ENCODE results near the gene RANBP3.

The RANBP3 gene

GRCh38 chr19:5985098-5985783, 7.3 kb upstream of the RANBP3 start:
- TF ChIP-seq EGR1 (IDR thresholded peaks at IDR 0.05), result no peak
- TF ChIP-seq RAD21 (IDR thresholded peaks at IDR 0.05; ENCODE audit: low read depth), result no peak
- TF ChIP-seq TEAD4 (IDR thresholded peaks at IDR 0.05), result no peak
- no peak for TF ChIP-seq FOXM1 (IDR thresholded peaks at IDR 0.05; ENCODE audit: borderline replicate concordance, low read depth)

- TF ChIP-seq CEBPB (IDR thresholded peaks at IDR 0.05), result no peak
- TF ChIP-seq NFIC (IDR thresholded peaks at IDR 0.05), result no peak
- no peak for TF ChIP-seq FOXM1 (IDR thresholded peaks at IDR 0.05; ENCODE audit: borderline replicate concordance, low read depth)
- no peak for TF ChIP-seq RAD21 (IDR thresholded peaks at IDR 0.05; ENCODE audit: low read depth)
- TF ChIP-seq TAF1 (IDR thresholded peaks at IDR 0.05; ENCODE audit: low read depth), result no peak
- no peak for TF ChIP-seq TCF12 (IDR thresholded peaks at IDR 0.05; ENCODE audit: low read depth)
- TF ChIP-seq EGR1 (IDR thresholded peaks at IDR 0.05), result no peak
- no peak for TF ChIP-seq CREB1 (IDR thresholded peaks at IDR 0.05; ENCODE audit: low read depth)
- no peak for TF ChIP-seq USF1 (IDR thresholded peaks at IDR 0.05)
- no peak for TF ChIP-seq MAX (IDR thresholded peaks at IDR 0.05)
- TF ChIP-seq EP300 (IDR thresholded peaks at IDR 0.05; ENCODE audit: borderline replicate concordance), result no peak
- TF ChIP-seq ZBTB7A (IDR thresholded peaks at IDR 0.05; ENCODE audit: low read depth), result no peak
- no peak for TF ChIP-seq REST (IDR thresholded peaks at IDR 0.05; ENCODE audit: low read depth)
- no peak for TF ChIP-seq YY1 (IDR thresholded peaks at IDR 0.05; ENCODE audit: low read depth)
Measured at GRCh38 chr19:5984600-5984999, 6.7 kb upstream of the RANBP3 start.

GRCh38 chr19:5983367-5983955, 5.5 kb upstream of the RANBP3 start:
- TF ChIP-seq EP300 (IDR thresholded peaks at IDR 0.05; ENCODE audit: borderline replicate concordance) (no peak), NFIC (IDR thresholded peaks at IDR 0.05) (no peak)

GRCh38 chr19:5978606-5979552, 939 bp upstream of the RANBP3 start:
- TF ChIP-seq EP300 (IDR thresholded peaks at IDR 0.05; ENCODE audit: borderline replicate concordance), result no peak
- TF ChIP-seq REST (IDR thresholded peaks at IDR 0.05; ENCODE audit: low read depth), result no peak
- no peak for TF ChIP-seq EGR1 (IDR thresholded peaks at IDR 0.05)

- TF ChIP-seq EGR1 (IDR thresholded peaks at IDR 0.05) (no peak), NFIC (IDR thresholded peaks at IDR 0.05) (no peak), CEBPB (IDR thresholded peaks at IDR 0.05) (no peak), ZBTB7A (IDR thresholded peaks at IDR 0.05; ENCODE audit: low read depth) (no peak), YY1 (IDR thresholded peaks at IDR 0.05; ENCODE audit: low read depth) (no peak), RAD21 (IDR thresholded peaks at IDR 0.05; ENCODE audit: low read depth) (no peak)
Measured at GRCh38 chr19:5977222-5977784, 637 bp downstream of the RANBP3 start.

GRCh38 chr19:5976768-5977167, 1.2 kb downstream of the RANBP3 start:
- TF ChIP-seq RAD21 (IDR thresholded peaks at IDR 0.05; ENCODE audit: low read depth), result no peak
- no peak for TF ChIP-seq EP300 (IDR thresholded peaks at IDR 0.05; ENCODE audit: borderline replicate concordance)
- no peak for TF ChIP-seq ZBTB7A (IDR thresholded peaks at IDR 0.05; ENCODE audit: low read depth)
- no peak for TF ChIP-seq TAF1 (IDR thresholded peaks at IDR 0.05; ENCODE audit: low read depth)
- TF ChIP-seq MAX (IDR thresholded peaks at IDR 0.05), result no peak
- no peak for TF ChIP-seq FOXM1 (IDR thresholded peaks at IDR 0.05; ENCODE audit: borderline replicate concordance, low read depth)
- TF ChIP-seq CEBPB (IDR thresholded peaks at IDR 0.05), result no peak
- no peak for TF ChIP-seq NFIC (IDR thresholded peaks at IDR 0.05)
- TF ChIP-seq TCF12 (IDR thresholded peaks at IDR 0.05; ENCODE audit: low read depth), result no peak
- no peak for TF ChIP-seq EGR1 (IDR thresholded peaks at IDR 0.05)
- TF ChIP-seq TEAD4 (IDR thresholded peaks at IDR 0.05), result no peak
- TF ChIP-seq YY1 (IDR thresholded peaks at IDR 0.05; ENCODE audit: low read depth), result no peak
- no peak for TF ChIP-seq USF1 (IDR thresholded peaks at IDR 0.05)
- TF ChIP-seq CREB1 (IDR thresholded peaks at IDR 0.05; ENCODE audit: low read depth), result no peak
- no peak for TF ChIP-seq REST (IDR thresholded peaks at IDR 0.05; ENCODE audit: low read depth)
